H1 (cell line): ENCODE measurements around the gene PCIF1. TPM values are rescaled to one million over a fixed set of nuclear protein-coding genes. Genes with fewer than 3 reads are reported as not detected.

ENCODE experiments used
- SAP30 ChIP-seq: fragments of 300-600 bp; sonication (generic); IDR thresholded peaks from 2 replicates; pipeline ENCODE4 v1.7.1; 2012; ENCODE audit warnings: low read length, moderate library complexity, mild to moderate bottlenecking, inconsistent platforms; ENCODE audit not compliant: insufficient read depth, insufficient replicate concordance
- TAF1 ChIP-seq: IDR thresholded peaks from 2 replicates; pipeline ENCODE4 v1.6.1; 2011; ENCODE audit warnings: mild to moderate bottlenecking, low read depth, low read length
- TBP ChIP-seq: IDR thresholded peaks from 2 replicates; pipeline ENCODE4 v1.6.1; 2011; ENCODE audit warnings: low read depth, low read length, improper control_type of control experiment
- ZNF274 ChIP-seq: IDR thresholded peaks from 2 replicates; pipeline ENCODE4 v1.7.0; 2012; ENCODE audit warnings: low read length, borderline replicate concordance; ENCODE audit errors: extremely low read depth
- polyA plus RNA-seq, 7 experiments: library from polyadenylated mRNA; depleted of rRNA in 3 of 7; stranded (reverse) in 5 of 7; unstranded in 2 of 7; fragments of >200 nt in 5 of 7; fragments of 200-250 nt in 2 of 7; gene quantifications; 1 replicate in 5 of 7; 2 replicates in 1 of 7; 4 replicates in 1 of 7; pipeline versions ENCODE4 v1.2.1 to v1.2.3, GENCODE V29; 2011 to 2013; ENCODE audit warnings: missing spikeins in 2 of 7, mixed read lengths in 2 of 7
- total RNA-seq: library from RNA; stranded (reverse); fragmentation: NEBNext Ultra II Directional; extraction: Animal tissue kit (Norgen Biotek cat#: 25700); gene quantifications from 2 replicates; pipeline ENCODE4 v1.2.1, GENCODE V29; 2021

PCIF1 gene
- total and polyA plus RNA-seq, 2 of the 8 experiments (the other 6 are each of a cell fraction or from before 2014, with no cell fraction given), result 30.3 to 30.6 TPM

DNA sequence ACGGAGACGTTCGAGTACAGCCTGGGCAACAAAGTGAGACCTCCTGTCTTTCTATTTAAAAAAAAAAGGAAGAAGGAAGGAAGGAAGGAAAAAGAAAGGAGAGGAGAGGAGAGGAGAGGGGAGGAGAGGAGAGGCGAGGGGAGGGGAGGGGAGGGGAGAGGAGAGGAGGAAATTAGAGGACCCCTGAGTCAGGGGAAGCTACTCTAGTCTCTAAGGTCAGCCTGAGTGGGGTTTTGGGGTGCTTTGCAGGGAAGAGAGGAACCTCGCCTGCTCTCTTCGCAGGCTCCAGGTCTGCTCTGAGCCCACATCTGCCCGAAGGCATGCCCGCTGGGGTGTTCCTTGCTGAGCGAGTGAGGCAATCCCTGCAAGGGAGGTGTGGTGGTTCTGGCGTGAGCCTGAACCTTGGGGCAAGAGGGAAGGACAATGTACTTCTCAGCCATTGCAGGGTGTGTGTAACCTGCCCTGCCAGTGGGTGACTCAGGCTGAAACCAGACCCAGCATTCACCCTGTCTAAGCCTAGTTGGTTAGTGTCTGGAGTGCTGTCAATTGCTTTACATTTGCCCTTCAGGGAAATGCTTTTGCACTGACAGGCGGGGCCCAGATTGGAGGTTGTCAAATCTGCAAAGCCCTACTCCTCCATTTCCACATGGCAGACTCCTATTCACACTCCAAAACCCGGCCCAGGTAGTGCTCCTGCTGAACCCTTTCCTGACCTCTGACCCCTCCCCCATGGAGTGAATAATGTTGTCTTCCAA is 58.9 kb downstream of the PCIF1 start (continued):
- TF ChIP-seq SAP30, result no peak
- TF ChIP-seq TAF1, result no peak
- no peak for TF ChIP-seq ZNF274
- TF ChIP-seq TBP, result no peak
